Mesothelial cell of epicardium (in vitro differentiated cells): Measurements from ENCODE around the gene NAA80. TPM values are rescaled to one million over a fixed set of nuclear protein-coding genes. Genes with fewer than 3 reads are reported as not detected.

Source experiments
- DNase-seq, 2 experiments: peaks; one replicate each; pipeline ENCODE4 v3.0.0; 2021; ENCODE audit warnings: low spot score in 2 of 2; ENCODE audit not compliant: unreplicated experiment in 2 of 2
- H3K27ac Mint-ChIP-seq: 2 replicates; pipeline ENCODE4 v1.8.0; 2021; ENCODE audit warnings: mixed read lengths
- H3K27me3 Mint-ChIP-seq: 2 replicates; pipeline ENCODE4 v1.8.0; 2021; ENCODE audit warnings: low read depth, mixed read lengths
- H3K36me3 Mint-ChIP-seq: 2 replicates; pipeline ENCODE4 v1.8.0; 2021; ENCODE audit warnings: mixed read lengths
- H3K4me1 Mint-ChIP-seq: 2 replicates; pipeline ENCODE4 v1.8.0; 2021; ENCODE audit warnings: mixed read lengths
- H3K4me3 Mint-ChIP-seq: 2 replicates; pipeline ENCODE4 v1.8.0; 2021; ENCODE audit warnings: mild to moderate bottlenecking, moderate library complexity, mixed read lengths
- H3K9me3 Mint-ChIP-seq: 2 replicates; pipeline ENCODE4 v1.8.0; 2021; ENCODE audit warnings: mixed read lengths
- total RNA-seq: library from RNA; stranded (reverse); gene quantifications from 3 replicates; pipeline ENCODE4 v1.2.1, GENCODE V29; 2021
- TF ChIP-seq, protein P1 (sequence below): fragments of 200-600 bp; sonication (generic); IDR thresholded peaks from one replicate; pipeline ENCODE4 v1.5.0; 2021; ENCODE audit warnings: antibody characterized with exemption; ENCODE audit not compliant: unreplicated experiment

The NAA80 gene
- total RNA-seq, 1 donor from 2014 or later: 17.3 TPM

DNA sequence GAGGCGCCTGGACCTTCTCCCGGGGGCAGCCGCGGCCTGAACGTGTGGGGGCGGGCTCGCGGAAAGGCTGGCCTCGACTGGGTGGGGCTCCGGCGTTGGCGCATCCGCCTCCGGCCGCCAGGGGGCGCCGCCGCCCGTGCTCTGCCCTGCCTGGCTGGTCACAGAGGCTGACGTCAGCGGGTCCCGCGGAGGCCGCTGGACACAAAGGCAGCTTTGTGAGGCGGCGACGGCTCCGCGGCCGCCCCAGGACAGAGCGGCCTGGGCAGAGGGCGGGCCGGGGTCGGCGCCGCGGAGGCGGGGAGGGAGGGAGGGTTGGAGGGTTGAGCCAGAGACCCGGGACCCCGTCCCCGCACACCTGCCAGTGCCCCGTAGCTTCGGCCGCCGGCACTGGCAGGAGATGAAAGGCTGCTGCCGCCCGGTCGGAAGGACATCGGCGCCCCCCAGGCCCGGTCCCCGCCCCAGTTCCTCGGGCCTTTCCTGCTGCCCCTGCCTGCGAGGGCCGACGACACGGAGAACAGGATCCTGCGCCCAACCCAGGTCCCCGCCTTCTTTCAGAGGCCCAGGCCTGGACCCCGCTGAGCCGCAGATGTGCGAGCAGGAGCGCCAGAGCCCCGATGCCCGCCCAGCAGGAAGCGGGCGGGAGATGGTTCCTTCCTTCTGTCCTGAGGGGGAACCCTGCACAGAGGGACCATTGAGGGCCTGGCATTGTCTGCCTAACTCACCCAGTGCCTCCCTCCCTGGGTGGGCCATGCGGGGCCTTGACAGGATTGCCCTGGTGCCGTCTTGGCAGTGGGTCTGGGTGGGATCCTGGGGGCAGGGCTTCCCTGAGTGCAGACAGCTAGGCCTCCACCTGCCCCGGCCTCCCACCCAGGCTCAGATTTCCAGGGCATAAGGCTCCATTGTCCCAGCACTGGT is 38.9 kb downstream of the NAA80 start:
- peak; percentile 87 to 96 for DNase-seq
- H3K27me3 Mint-ChIP-seq: no peaks in the 10 kb centered on the region
- H3K4me1 Mint-ChIP-seq: peaks cover 35% of the 10 kb centered on the region
- H3K4me3 Mint-ChIP-seq: peak overlapping the region; percentile 64
- H3K36me3 Mint-ChIP-seq: peaks cover 11% of the 10 kb centered on the region
- no peaks in the 10 kb centered on the region for H3K9me3 Mint-ChIP-seq
- TF ChIP-seq, protein P1, sequence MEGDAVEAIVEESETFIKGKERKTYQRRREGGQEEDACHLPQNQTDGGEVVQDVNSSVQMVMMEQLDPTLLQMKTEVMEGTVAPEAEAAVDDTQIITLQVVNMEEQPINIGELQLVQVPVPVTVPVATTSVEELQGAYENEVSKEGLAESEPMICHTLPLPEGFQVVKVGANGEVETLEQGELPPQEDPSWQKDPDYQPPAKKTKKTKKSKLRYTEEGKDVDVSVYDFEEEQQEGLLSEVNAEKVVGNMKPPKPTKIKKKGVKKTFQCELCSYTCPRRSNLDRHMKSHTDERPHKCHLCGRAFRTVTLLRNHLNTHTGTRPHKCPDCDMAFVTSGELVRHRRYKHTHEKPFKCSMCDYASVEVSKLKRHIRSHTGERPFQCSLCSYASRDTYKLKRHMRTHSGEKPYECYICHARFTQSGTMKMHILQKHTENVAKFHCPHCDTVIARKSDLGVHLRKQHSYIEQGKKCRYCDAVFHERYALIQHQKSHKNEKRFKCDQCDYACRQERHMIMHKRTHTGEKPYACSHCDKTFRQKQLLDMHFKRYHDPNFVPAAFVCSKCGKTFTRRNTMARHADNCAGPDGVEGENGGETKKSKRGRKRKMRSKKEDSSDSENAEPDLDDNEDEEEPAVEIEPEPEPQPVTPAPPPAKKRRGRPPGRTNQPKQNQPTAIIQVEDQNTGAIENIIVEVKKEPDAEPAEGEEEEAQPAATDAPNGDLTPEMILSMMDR: peak; percentile 100
- peak overlapping the region; percentile 100 for H3K27ac Mint-ChIP-seq

DNA sequence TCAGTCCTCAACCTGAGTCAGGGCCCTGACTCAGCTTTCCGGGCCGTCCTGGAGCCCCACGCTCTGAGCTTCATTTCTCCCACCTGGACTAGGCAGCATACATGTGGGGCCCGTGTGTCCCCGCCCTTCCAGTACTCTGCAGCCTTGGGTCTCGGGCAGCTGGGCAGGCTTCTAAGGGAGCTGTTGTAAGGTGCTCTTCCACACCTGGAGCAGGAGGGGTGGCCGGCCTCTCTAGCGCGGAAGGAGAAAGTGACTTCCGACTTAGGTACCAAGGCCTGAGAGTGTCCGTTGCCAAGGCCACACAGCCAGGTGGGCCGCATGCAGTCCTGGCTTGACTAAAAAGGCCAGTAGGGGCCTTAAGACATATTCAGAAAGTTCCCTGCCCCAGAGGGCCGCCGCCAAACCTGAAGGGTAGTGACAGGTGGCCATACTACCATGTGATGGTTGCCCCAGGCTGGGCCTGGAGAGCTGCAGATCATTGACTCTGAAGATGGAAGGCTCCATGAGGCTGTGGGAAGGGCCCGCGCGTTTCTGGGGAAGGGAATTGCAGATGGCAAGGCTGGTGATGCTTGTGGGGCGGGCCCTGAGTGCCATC is 39.7 kb downstream of the NAA80 start:
- Mint-ChIP-seq H3K27me3 (no peaks in the 10 kb centered on the region), H3K4me3 (peak overlapping the region; percentile 63), H3K36me3 (peaks cover 11% of the 10 kb centered on the region), H3K4me1 (peaks cover 30% of the 10 kb centered on the region), H3K9me3 (no peaks in the 10 kb centered on the region), H3K27ac (peak overlapping the region; percentile 93)
- no peak for DNase-seq
- TF ChIP-seq, protein P1: no peak

DNA sequence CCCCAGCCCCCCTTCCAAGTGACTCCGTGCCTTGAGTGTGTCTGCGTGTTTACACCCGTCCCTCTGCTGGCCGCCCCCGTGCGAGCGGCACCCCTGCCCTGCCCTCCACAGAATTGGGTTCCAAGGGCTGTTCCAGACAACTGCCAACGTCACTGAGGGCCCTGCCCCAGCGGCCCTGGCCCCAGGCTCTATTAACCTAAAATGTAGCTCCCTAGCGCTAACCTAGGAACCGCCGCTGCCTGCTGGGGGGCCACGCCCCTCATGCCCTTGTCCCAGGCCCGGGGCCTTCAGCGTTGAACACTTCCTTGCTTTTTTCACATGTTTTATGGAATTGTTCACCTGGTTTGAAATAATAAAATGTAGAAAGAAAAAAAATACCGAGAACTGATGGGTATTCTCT is 40.2 kb downstream of the NAA80 start:
- TF ChIP-seq, protein P1: no peak
- no peak for DNase-seq
- Mint-ChIP-seq H3K4me1 (peaks cover 24% of the 10 kb centered on the region), H3K9me3 (no peaks in the 10 kb centered on the region), H3K36me3 (peaks cover 11% of the 10 kb centered on the region), H3K4me3 (no peak overlapping the region), H3K27ac (peak overlapping the region; percentile 93), H3K27me3 (no peaks in the 10 kb centered on the region)

DNA sequence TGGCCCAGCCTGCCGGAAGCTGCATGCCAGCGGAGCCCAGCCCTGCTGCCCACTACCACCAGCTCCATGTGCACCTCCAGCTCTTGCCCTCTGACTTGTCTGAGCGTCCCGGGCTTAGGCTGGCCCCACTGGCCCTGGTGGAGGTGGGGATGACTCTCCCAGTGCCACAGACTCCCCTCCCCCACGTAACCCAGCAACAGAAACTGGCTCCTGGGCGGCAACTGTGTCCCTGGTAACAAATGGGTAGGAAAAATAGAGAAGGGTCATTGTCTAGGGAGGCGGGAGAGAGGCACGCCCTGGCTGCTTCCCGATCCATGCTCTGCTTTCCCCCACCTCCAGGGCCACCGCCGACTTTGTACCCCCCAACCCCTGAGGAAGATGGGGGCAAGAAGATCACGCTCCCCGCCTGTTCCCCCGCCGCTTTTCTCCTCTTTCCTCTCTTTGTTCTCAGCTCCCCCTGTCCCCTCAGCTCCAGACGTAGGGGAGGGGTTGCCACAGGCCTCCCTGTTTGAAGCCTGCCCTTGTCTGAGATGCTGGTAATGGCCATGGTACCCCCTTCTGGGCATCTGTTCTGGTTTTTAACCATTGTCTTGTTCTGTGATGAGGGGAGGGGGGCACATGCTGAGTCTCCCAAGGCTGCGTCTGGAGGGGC is 41.0 kb downstream of the NAA80 start:
- DNase-seq: no peak
- peak overlapping the region; percentile 79 for H3K27ac Mint-ChIP-seq
- H3K4me3 Mint-ChIP-seq: no peak overlapping the region
- no peaks in the 10 kb centered on the region for H3K27me3 Mint-ChIP-seq
- TF ChIP-seq, protein P1: no peak
- H3K9me3 Mint-ChIP-seq: no peaks in the 10 kb centered on the region
- peaks cover 21% of the 10 kb centered on the region for H3K4me1 Mint-ChIP-seq
- H3K36me3 Mint-ChIP-seq: peaks cover 13% of the 10 kb centered on the region

DNA sequence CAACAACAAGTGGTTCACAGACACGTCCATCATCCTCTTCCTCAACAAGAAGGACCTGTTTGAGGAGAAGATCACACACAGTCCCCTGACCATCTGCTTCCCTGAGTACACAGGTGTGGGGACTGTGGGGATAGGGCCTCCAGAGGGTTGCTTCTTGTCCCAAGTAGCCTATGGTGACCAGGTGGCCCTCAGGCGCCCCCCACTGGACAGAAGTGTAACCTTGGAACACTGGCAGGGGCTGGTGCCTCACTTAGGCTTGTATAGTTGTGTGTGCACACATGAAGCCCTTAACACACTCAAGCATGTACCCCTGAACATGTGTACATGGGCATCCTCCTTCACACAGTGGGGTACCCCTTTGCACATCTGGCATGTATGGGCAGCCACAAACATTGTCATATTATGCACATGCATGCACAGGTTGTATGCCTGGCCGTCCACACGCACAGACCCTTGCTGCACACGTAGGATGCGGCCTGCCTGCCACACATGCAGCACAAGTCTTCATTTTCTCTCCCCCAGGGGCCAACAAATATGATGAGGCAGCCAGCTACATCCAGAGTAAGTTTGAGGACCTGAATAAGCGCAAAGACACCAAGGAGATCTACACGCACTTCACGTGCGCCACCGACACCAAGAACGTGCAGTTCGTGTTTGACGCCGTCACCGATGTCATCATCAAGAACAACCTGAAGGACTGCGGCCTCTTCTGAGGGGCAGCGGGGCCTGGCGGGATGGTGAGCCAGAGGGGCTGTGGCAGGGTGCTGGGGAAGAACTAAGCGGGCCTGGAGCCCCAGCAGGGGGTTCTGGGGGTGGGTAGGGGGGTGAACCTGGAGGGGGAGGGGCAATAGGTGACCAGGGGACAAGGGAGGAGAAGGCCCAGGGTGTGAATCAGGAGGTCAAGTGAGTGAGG is 42.0 kb downstream of the NAA80 start:
- Mint-ChIP-seq H3K4me3 (no peak overlapping the region), H3K9me3 (no peaks in the 10 kb centered on the region), H3K27ac (peak overlapping the region; percentile 76)

More for the DNA sequence above, 42.0 kb downstream of the NAA80 start:
- Mint-ChIP-seq H3K36me3 (peaks cover 13% of the 10 kb centered on the region), H3K4me1 (peaks cover 18% of the 10 kb centered on the region), H3K27me3 (no peaks in the 10 kb centered on the region)
- TF ChIP-seq, protein P1: peak; percentile 34
- DNase-seq: no peak
